GM21723 (cell line): ENCODE measurements around the gene BST2.
A peak's percentile ranks its signal among the peaks of the same experiment; 100 is the strongest.

Source experiments
- ATAC-seq: cut with Tn5 transposase; IDR thresholded peaks from one replicate; pipeline ENCODE4 v1.9.1; 2021; ENCODE audit warnings: mild to moderate bottlenecking, moderate library complexity; ENCODE audit not compliant: unreplicated experiment

The BST2 gene

DNA sequence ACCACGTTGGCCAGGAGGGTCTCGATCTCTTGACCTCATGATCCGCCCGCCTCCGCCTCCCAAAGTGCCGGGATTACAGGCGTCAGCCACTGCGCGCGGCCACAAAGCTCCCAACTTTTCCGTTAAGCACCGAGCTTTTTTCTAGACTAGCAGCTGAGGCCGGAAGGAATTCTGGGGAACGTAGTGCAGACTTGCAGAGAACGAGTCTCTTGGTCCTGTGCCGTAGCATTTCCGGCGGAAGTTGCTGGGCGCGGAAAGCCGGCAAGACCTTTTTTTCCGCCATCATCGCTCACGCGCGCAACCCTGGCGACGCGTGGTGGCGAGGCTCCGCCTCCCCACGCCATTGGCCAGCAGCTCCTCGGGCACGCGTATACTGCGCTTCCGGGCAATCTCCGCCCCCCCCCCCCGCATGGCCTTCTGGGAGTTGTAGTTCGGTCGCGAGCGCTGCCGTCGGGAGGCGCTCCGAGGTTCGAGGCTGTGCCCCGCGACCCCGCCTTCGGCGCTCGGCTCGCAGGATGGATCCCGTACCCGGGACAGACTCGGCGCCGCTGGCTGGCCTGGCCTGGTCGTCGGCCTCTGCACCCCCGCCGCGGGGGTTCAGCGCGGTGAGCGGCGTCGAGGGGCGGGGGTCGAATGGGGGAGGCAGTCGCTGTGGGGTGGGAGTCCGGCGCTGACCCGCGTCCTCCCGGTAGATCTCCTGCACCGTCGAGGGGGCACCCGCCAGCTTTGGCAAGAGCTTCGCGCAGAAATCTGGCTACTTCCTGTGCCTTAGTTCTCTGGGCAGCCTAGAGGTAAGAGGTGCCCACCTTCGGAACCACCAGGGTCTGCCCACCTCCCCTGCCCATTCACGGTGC lies 14.4 kb upstream of the BST2 start, which contains the start of gene MVB12A:
MVB12A (plus strand) TSS at position 427 of the 854 bp plus-strand sequence; CDS start at position 516, 89 bp downstream.
- ATAC-seq: peak; percentile 82

DNA sequence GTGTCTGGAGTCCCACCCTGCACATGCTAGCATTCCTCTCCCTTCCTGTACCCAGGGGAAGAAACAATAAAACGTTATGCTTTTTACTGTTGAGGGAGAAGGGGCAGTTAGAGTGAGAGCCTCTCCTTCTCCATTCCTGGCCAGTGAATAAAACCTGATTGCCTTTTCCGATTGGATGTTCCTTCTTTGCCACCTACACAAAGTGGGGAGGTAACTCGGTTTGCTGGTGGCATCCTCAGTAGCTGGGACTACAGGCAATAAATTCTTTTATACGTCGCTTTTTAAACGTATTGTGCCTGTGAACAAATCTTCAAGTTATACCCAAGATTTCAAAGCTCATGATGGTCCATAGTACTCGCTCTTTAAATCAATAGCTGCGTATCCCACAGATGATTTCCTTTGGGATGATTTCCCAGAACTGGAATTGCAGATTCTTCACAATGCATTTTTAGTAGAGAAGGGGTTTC lies 13.8 kb upstream of the BST2 start:
- ATAC-seq: no peak

DNA sequence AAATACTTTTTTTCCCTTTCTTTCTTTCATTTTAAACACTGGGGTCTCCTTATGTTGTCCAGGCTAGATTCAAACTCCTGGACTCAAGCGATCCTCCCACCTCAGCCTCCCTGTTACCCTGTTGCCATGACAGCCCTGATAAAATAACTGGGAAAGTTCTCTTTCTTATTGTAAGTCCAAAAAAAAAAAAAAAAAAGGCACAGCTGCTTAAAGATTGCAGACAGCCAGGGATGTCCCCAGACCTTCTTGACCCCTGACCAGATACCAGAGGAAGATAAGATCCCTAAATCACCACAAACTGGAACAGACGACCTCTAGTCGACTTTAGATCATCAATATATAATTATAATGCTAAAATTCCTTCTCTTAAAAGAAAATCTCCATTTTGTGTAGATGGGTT lies 13.3 kb upstream of the BST2 start:
- no peak for ATAC-seq

DNA sequence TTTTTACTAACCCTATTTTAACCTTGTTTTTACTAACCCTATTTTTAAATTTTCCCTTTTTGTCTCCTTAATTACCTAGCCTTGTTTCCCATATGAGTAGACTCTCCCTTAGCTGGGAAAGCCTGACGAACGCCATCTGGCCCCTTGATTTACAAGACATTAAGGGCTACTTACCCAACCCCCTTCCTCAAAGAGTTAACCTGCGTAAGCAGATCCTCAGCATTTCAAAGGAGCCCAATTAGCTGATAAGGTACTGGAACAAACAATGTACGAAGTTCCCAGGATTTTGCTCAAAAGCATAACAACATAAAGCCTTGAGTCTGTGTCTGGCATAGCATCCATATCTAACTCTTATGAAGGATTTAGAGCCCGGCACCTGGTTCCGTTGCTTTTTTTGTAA lies 9.7 kb upstream of the BST2 start:
- ATAC-seq: no peak

DNA sequence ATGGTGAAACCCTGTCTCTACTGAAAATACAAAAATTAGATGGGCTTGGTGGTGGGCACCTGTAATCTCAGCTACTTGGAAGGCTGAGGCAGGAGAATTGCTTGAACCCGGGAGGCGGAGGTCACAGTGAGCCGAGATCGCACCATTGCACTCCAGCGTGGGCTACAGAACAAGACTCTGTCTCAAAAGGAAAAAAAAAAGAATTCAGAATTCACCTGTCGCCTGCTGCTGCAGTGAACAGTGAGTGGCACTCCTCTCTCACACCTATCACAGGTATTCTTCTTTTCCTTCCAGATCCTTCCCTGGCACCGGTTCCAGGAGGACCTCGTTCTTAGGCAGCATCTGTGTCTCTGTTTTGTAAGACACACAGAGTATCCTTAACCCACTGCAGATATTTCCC lies 8.7 kb upstream of the BST2 start:
- ATAC-seq: no peak

DNA sequence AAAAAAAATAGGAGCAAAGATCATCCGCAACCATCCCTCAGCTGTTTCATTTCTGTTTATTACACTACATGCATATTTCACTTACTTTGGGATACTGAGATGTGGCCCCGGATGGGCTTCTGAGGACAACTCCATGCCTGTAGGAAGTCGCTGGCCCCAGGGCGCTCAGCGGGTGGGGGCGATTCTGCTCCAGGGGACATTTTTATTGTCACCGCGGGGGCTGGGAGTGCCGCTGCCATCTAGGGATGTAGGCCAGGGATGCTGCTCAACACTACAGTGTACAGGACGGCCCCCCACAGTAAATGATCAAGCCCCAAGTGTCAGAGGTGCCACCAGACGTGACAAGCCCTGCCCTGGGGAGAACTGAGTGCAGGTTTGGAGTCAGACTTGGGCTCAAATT lies 6.4 kb upstream of the BST2 start:
- no peak for ATAC-seq

DNA sequence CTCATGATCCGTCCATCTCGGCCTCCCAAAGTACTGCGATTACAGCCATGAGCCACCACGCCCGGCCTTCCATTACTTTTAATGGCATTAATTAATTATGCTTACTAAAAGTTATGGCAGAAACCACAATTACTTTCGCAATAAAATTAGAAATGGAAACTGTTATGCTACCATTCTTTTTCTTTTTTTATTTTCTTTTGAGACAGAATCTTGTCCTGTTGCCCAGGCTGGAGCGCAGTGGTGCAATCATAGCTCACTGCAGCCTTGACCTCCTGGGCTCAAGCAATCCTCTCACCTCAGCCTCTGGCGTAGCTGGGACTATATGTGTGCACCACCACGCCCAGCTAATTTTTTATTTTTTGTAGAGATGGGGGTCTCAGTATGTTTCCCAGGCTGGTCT lies 4.6 kb upstream of the BST2 start:
- ATAC-seq: no peak

DNA sequence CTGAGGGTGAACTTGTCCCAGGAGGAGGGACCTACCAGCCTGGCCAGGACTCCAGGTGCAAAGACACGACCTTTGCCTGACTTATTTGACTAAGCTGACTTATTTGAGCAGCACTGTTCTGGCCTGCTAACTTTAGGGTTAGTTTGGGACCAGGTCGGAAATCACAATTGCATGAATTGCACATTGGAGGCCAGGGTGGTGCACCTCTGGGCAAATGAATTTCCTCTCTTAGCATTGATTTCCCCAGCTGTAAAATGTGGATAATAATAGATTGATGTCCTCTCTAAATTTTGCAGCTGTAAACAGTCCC lies 1.4 kb upstream of the BST2 start:
- ATAC-seq: no peak

DNA sequence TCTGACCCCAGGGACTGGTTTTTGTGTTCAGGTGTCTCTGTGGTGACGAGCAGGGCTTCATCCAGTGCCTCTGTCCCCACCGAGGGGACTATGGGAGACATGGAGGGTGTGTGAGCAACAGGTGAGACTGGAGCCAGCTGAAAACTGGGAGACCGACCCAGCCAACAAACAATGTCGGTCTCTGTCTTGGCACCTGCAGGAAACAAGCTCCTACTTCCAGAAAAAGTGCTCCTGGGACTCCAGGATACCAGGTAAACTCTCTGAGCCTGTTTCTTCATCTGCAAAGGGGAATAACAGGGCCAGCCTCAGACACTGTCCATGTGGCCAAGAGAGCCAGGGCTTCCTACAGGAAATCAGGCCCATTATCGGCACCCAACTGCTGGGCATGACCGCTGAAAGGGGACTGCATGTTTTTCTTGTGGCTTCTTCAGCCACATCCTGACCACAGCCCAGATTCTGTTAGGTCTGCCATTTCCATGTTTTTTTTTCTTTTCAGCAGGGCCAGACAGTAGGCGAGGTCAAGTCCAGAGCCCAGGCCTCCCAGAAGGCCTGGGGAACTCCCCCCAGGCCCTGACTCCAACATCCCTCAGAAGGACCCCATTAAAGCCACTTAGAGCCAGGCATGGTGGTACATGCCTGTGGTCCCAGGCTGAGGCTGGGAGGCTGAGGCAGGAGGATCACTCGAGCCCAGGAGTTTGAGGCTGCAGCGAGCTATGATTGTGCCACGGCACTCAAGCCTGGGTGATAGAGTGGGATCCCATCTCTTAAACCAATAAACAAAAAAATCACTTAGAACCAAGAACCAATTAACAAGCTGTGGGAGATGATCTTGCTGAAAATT lies 836 bp upstream of the BST2 start:
- no peak for ATAC-seq

DNA sequence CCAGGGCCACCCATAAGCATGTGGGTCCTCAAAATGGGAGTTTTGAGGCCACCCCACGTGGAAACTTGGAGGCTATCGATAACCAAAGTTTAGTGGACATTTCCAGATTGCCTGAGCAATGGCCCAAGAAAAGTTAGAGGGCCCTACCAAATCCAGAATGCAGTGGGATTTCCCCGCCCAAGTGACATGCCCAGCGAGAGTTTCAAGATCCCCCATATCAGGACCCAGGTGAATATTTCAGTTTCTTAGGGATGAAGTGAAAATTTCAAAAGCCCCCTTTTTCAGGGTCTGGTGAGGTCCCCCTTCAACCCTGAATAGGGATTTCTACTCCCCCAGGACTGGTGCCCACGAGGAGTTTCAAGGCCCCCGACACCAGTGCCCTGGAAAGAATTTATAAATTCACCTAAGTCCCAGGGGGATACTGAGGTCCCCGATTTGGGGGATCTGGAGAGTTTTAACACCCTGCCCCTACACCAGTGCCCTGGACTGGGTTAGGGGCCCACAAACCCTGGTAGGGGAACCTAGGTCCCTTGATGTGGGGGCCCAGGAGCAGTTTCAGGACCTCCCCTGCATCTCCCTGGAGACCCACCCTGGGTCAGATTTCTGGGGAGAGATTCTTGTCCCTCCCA lies 695 bp downstream of the BST2 start:
- no peak for ATAC-seq

DNA sequence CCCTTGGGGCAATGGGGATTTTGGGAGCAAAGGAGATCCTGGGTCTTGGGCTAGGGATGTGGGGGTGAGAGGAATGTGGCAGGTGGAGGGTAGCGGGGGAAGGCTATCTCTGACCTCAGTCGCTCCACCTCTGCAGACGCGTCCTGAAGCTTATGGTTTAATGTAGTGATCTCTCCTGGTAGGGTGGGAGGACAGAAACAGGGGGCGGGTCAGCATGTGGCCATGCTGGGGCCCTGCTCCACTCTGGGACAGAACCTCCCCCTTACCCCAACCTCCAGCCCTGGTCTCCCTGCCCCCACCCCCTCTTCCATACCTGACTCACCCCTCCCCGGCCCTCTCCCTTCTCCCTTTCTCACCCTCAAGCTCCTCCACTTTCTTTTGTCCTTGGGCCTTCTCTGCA lies 1.4 kb downstream of the BST2 start:
- ATAC-seq: no peak

DNA sequence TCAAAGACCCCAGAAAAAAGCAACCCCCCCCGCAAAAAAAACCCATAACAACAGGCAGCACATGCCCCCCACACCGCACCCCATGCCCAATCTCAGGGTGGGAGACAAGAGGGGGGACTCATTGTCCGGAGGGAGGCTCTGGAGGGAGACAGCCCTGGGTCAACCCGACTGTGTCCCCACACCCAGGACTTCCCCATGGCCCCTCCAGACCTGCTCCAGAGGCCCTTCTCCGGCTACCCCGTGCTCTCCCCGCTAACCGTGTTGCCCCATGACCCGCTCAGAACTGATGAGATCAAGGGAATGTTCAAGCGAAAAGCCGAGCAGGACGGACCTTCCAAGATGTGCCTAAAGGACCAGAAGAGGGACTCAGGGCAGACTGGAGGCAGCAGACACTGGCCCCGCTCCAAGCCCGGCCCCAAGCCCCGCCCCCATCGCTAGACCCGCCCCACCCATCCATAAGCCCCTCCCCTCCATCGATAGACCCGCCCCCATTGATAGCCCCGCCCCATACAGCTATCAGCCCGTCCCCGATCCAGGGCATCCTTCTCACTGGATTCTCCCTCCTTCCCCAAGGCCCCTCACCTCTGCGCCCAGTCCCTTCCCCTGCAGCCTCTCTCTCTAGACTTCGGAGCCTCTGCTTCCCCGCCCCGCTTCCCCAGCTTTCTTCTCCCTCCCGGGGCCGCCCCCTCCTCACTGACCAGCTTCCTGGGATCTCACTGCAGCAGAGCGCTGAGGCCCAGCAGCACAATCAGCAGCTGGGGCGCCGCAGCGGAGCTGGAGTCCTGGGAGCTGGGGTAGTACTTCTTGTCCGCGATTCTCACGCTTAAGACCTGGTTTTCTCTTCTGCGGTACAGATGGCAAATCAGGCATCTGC lies 2.2 kb downstream of the BST2 start:
- ATAC-seq: no peak

DNA sequence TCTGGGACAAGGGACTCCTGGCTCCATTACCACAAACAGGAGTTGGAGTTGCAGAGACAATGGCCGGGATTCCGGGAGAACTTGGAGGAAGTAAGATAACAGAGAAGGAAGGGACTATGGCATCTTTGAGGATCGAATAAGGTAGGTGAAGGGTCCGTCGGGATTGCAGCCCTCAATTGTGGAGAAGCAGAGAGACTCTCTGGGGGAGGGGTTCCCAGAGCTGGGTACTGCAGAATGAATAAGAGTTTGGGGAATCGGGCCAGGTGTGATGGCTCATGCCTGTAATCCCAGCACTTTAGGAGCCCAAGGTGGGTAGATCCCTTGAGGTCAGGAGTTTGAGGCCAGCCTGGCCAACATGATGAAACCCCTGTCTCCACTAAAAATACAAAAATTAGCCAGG lies 3.8 kb downstream of the BST2 start:
- ATAC-seq: no peak

DNA sequence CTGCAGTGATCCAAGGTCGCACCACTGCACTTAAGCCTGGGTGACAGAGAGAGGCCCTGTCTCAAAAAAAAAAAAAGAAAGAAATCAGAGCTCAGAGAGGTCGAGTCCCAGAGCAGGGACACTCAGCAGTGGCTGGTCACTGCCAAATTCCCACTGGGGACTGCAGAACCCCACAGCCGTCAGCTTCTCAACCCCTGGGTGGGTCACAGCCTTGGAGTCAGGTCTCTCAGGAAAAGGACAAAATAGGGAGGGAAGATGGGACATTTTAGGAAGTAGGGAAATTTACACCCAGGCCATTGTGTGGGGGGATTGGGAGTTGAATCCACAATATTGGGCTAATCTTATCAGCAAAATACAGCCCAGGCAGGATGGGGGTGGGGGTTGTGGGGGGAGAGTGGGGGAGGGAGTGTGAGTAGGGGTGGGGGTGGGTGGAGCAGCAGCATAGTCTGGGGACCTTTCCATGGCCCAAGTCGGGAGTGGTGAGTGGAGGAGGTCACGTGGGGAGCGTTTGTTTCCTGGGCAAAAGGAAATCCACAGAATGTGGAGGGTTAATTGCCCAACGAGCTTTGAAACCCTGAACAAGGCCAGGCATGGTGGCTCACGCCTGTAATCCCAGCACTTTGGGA lies 6.4 kb downstream of the BST2 start:
- ATAC-seq: no peak

DNA sequence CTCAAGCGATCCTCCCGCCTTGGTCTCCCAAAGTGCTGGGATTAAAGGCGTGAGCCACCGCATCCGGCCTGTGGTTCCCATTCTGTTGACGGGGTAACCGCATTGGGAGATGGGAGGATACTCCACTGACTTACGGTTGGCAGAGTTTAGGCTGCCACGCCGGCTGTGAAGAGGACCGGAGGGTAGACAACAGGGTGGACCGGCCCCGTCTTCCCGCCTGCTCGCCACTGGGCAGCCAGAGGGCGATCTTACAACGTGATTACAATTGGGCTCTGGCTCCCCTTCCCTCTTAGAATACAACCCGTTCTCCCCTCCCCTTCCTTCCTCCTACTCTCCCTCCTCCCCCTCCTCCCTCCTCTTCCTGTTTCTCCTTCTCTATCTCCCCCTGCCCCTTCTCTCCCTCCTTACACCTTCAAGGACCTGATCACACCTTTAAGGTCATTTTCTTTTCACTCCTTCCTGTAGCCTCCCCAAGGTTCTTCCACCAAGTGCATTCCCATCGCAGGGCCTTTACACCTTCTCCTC lies 10.5 kb downstream of the BST2 start:
- no peak for ATAC-seq

DNA sequence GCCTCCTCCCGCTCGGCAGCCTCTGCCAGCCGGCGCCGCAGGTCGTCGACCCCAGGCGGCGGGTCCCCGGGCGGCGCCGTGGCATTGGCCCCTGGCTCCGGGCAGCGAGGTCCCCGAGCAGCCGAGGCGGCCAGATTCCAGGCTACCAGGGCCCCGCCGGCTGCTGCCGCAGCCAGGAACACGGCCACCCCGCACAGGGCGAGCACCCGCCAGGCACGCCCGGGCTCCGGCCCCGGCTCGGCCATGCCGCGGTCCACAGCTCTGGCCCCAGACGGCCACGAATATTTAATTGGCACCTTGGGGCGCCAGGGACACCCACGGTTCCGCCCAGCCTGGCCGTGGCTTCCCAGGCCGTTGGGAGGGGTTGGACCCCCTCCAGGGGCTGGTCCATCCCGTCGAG lies 11.5 kb downstream of the BST2 start, which contains the start of gene CCDC194:
CCDC194 (minus strand) TSS at position 283 of the 400 bp plus-strand sequence; CDS start at position 245, 38 bp downstream.
- no peak for ATAC-seq

DNA sequence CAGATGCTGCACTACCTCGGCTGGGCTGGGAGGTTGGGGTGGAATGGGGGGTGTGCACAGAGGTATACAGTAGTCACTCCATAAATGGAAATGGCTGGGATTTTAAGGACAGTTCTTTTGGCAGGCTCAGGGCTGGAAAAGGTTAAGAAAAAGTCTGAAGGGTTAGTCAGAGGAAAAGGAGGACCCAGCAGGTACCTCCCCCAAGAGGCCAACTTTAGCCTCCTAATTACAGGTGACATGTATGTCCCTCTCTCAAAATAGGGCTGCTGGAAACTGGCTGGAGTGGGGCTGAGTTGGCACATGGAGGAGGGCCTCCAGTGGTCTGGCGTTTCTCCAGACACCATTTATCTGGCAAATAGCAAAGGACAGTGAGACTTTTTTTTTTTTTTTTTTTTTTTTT lies 12.4 kb downstream of the BST2 start:
- no peak for ATAC-seq

DNA sequence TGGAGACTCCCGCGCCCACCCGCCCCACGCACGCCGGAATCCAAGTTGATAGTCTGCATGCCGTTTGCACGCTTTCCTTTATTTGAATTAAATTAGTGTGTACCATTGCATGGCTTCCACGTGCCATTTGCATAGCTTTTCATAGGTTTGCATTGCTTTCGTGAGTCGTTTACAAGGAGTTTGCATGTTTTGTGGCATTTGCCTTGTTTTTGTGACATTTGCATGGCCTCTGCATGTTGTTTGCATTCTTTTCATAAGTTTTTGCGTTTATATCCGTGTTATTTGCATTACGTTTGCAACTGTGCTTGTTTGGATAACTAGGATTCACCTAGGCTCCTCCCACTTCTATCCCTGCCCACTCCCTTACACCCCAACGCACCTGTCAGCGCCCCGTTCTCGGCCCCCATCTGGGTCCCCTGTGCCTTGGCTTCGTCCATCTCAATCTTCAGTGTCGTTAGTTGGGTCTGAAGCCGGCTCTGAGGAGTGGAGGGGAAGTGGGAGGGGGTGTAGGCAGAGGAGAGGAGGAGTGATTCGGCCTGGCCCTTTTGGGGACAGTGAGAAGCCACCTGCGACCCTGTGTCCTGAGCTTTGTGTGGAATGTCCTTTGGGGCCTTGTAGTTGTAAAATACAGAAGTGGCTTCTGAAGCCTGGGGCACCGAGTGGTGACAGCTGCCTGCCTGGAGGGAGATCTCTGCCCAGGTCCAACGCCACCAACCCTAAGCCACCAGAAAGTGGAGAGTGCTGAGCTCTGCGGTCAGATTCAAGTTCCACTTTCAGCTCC lies 13.9 kb downstream of the BST2 start:
- ATAC-seq: no peak
